Vagina (tissue), 2 donors: Measurements from ENCODE around the gene TBCC. TPM values are rescaled to one million over a fixed set of nuclear protein-coding genes. Genes with fewer than 3 reads are reported as not detected.

Experiments used
- DNase-seq, 2 donors: peaks; one replicate each; pipeline ENCODE4 v3.0.0-alpha.2; 2017; ENCODE audit errors: extremely low spot score in 2 of 2
- H3K27ac ChIP-seq: fragments of 200-600 bp; sonication (generic); one replicate; pipeline ENCODE4 v1.5.1; 2019
- H3K27me3 ChIP-seq: fragments of 200-600 bp; sonication (generic); one replicate; pipeline ENCODE4 v1.5.1; 2019
- H3K36me3 ChIP-seq, 2 donors: fragments of 200-600 bp; sonication (generic); one replicate each; pipeline ENCODE4 v1.5.1; 2017 to 2019
- H3K4me1 ChIP-seq: fragments of 200-600 bp; sonication (generic); one replicate; pipeline ENCODE4 v1.5.1; 2019
- H3K4me3 ChIP-seq, 2 donors: fragments of 200-600 bp; sonication (generic); 1 replicate in 1 of 2; 2 replicates in 1 of 2; pipeline ENCODE4 v1.5.1; 2016 to 2019
- H3K9me3 ChIP-seq: fragments of 200-600 bp; sonication (generic); one replicate; pipeline ENCODE4 v1.5.1; 2019
- POLR2A ChIP-seq, 2 donors: fragments of 450-650 bp; IDR thresholded peaks; one replicate each; pipeline ENCODE4 v1.6.1; 2017; ENCODE audit warnings: antibody characterized with exemption in 2 of 2, mild to moderate bottlenecking in 2 of 2, moderate library complexity in 2 of 2
- POLR2AphosphoS5 ChIP-seq, 2 donors: sonication (generic); formaldehyde crosslinking; IDR thresholded peaks; one replicate each; pipeline ENCODE4 v1.9.0; 2017; ENCODE audit warnings: antibody characterized with exemption in 2 of 2, mild to moderate bottlenecking in 2 of 2, low read depth in 1 of 2; ENCODE audit not compliant: insufficient read depth in 1 of 2
- intact Hi-C: fragments of 100-400 bp; cut with DNase I; formaldehyde crosslinking; loops from one replicate; pipeline ENCODE4 v1.15.1; 2023
- total RNA-seq: library from RNA; depleted of rRNA; stranded (reverse); fragments of >200 nt; gene quantifications from one replicate; pipeline ENCODE4 v1.2.3, GENCODE V29; 2016
- TF ChIP-seq, protein P1 (sequence below), 3 experiments: fragments of 450-650 bp in 2 of 3; fragments of 200-600 bp in 1 of 3; sonication (generic) in 1 of 3; IDR thresholded peaks; one replicate each; pipeline ENCODE4 v1.5.1; 2017 to 2019; ENCODE audit warnings: antibody characterized with exemption in 3 of 3, mild to moderate bottlenecking in 2 of 3, moderate library complexity in 2 of 3

The TBCC gene
- total RNA-seq, 1 donor from 2014 or later, result 16.7 TPM

DNA sequence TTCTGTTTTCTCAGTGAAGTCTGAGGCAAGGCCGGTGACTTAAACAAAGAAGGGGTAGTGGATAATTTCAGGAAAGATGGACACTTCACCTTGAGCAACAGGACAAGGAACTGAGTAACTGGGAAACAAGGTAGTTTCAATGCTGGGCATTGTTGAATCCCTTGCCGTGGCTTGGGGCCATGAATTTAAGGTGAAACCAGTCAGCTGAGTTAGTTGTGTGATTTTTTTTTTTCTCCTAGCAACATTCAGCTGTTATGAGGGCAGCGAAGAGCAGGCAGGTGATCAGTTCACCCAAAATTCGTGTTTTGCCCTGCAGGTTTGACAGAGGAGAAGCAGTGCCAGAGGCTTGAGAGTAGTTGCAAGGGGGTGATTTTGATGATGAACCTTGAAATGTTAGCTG, 42.8 kb upstream of the TBCC start:
- H3K36me3 ChIP-seq, result no peaks in the 10 kb centered on the region
- no peak for DNase-seq
- H3K4me1 ChIP-seq, result peaks cover 64% of the 10 kb centered on the region
- H3K9me3 ChIP-seq, result no peaks in the 10 kb centered on the region
- no peak overlapping the region for H3K4me3 ChIP-seq
- TF ChIP-seq POLR2AphosphoS5 (IDR thresholded peaks at IDR 0.05; ENCODE audit: insufficient read depth in 1 of 2, low read depth in 1 of 2) (no peak), POLR2A (IDR thresholded peaks at IDR 0.05) (no peak)
- TF ChIP-seq, protein P1, sequence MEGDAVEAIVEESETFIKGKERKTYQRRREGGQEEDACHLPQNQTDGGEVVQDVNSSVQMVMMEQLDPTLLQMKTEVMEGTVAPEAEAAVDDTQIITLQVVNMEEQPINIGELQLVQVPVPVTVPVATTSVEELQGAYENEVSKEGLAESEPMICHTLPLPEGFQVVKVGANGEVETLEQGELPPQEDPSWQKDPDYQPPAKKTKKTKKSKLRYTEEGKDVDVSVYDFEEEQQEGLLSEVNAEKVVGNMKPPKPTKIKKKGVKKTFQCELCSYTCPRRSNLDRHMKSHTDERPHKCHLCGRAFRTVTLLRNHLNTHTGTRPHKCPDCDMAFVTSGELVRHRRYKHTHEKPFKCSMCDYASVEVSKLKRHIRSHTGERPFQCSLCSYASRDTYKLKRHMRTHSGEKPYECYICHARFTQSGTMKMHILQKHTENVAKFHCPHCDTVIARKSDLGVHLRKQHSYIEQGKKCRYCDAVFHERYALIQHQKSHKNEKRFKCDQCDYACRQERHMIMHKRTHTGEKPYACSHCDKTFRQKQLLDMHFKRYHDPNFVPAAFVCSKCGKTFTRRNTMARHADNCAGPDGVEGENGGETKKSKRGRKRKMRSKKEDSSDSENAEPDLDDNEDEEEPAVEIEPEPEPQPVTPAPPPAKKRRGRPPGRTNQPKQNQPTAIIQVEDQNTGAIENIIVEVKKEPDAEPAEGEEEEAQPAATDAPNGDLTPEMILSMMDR (IDR thresholded peaks at IDR 0.05), result no peak
- no peaks in the 10 kb centered on the region for H3K27me3 ChIP-seq
- no peak overlapping the region for H3K27ac ChIP-seq
- intact Hi-C loops, result no loop called here

- TF ChIP-seq POLR2AphosphoS5 (IDR thresholded peaks at IDR 0.05; ENCODE audit: insufficient read depth in 1 of 2, low read depth in 1 of 2), result no peak
- TF ChIP-seq POLR2A (IDR thresholded peaks at IDR 0.05), result no peak
- TF ChIP-seq, protein P1 (IDR thresholded peaks at IDR 0.05), result no peak
- Histone ChIP-seq H3K27me3 (no peaks in the 10 kb centered on the region), H3K4me3 (no peak overlapping the region), H3K36me3 (no peaks in the 10 kb centered on the region), H3K4me1 (peaks cover 64% of the 10 kb centered on the region), H3K9me3 (no peaks in the 10 kb centered on the region), H3K27ac (peak overlapping the region; percentile 25)
- DNase-seq, result no peak
- intact Hi-C loops, result no loop called here
These were observed 41.2 kb upstream of the TBCC start for GRCh38 chr6:42787063-42787472.

- intact Hi-C loops, result no loop called here
- Histone ChIP-seq H3K4me1 (peaks cover 64% of the 10 kb centered on the region), H3K27me3 (no peaks in the 10 kb centered on the region), H3K27ac (peak overlapping the region; percentile 25), H3K36me3 (no peaks in the 10 kb centered on the region), H3K9me3 (no peaks in the 10 kb centered on the region), H3K4me3 (no peak overlapping the region)
- no peak for DNase-seq
- TF ChIP-seq POLR2AphosphoS5 (IDR thresholded peaks at IDR 0.05; ENCODE audit: insufficient read depth in 1 of 2, low read depth in 1 of 2), result no peak
- TF ChIP-seq, protein P1 (IDR thresholded peaks at IDR 0.05), result no peak
- TF ChIP-seq POLR2A (IDR thresholded peaks at IDR 0.05), result no peak
These were observed 40.7 kb upstream of the TBCC start for GRCh38 chr6:42786525-42786985.

- peaks cover 59% of the 10 kb centered on the region for H3K4me1 ChIP-seq
- intact Hi-C loops, result loop anchor here (5.0 kb wide), 1 partner anchor 97 kb away; no protein-coding TSS in a partner anchor
These were observed 39.0 kb upstream of the TBCC start for GRCh38 chr6:42784717-42785498.

More at GRCh38 chr6:42784717-42785498, 39.0 kb upstream of the TBCC start:
- H3K9me3 ChIP-seq, result no peaks in the 10 kb centered on the region
- DNase-seq, result no peak
- H3K27ac ChIP-seq, result peak overlapping the region; percentile 100
- no peaks in the 10 kb centered on the region for H3K36me3 ChIP-seq
- H3K27me3 ChIP-seq, result no peaks in the 10 kb centered on the region
- TF ChIP-seq, protein P1 (IDR thresholded peaks at IDR 0.05), result no peak
- no peak for TF ChIP-seq POLR2A (IDR thresholded peaks at IDR 0.05)
- no peak for TF ChIP-seq POLR2AphosphoS5 (IDR thresholded peaks at IDR 0.05; ENCODE audit: insufficient read depth in 1 of 2, low read depth in 1 of 2)
- peak overlapping the region; percentile 72 to 96 for H3K4me3 ChIP-seq
